B cell (primary cell): Measurements from ENCODE around the gene COX7B. TPM values are rescaled to one million over a fixed set of nuclear protein-coding genes. Genes with fewer than 3 reads are reported as not detected.

Source experiments
- ATAC-seq: fragments of 200-7000 bp; cut with Tn5 transposase; one replicate; pipeline ENCODE4 v1.10.0; 2021; ENCODE audit warnings: low read depth, mild to moderate bottlenecking, moderate number of reproducible peaks, moderate library complexity
- CTCF ChIA-PET: fragments of 350-600 bp; sonication (Branson Sonifier 250); formaldehyde crosslinking; loops from one replicate; lab custom pipeline; 2021; ENCODE audit warnings: antibody characterized with exemption, inconsistent platforms; lab: Charles Lee
- POLR2A ChIA-PET: fragments of 350-600 bp; sonication (Branson Sonifier 250); formaldehyde crosslinking; loops from one replicate; lab custom pipeline; 2021; ENCODE audit warnings: antibody characterized with exemption; lab: Charles Lee
- DNase-seq: peaks from one replicate; pipeline ENCODE4 v3.0.0; 2013
- H2AFZ ChIP-seq: 2 replicates; pipeline ENCODE4 v1.6.1; 2012; ENCODE audit warnings: mild to moderate bottlenecking, low read depth, low read length; ENCODE audit not compliant: insufficient read depth, poor library complexity, severe bottlenecking
- H3K27ac ChIP-seq, 2 donors: 1 replicate in 1 of 2; 2 replicates in 1 of 2; pipeline ENCODE4 v1.5.1; 2012 to 2013; ENCODE audit warnings: low read length in 2 of 2, mild to moderate bottlenecking in 2 of 2, moderate library complexity in 1 of 2
- H3K27me3 ChIP-seq, 4 experiments: fragments of 200-600 bp in 1 of 4; sonication (generic) in 1 of 4; replicated peaks in 1 of 4; 1 replicate in 2 of 4; 2 replicates in 2 of 4; pipeline versions ENCODE4 v1.6.1 to v1.7.0; 2013 to 2016; ENCODE audit warnings: low read length in 3 of 4, mild to moderate bottlenecking in 2 of 4, mixed read lengths in 1 of 4, moderate library complexity in 1 of 4; ENCODE audit not compliant: insufficient read depth in 4 of 4, control insufficient read depth in 3 of 4; ENCODE audit errors: control extremely low read depth in 1 of 4
- H3K36me3 ChIP-seq, 2 experiments: replicated peaks in 1 of 2; 1 replicate in 1 of 2; 2 replicates in 1 of 2; pipeline versions ENCODE4 v1.6.1 to v1.7.1; 2013; ENCODE audit warnings: low read length in 1 of 2; ENCODE audit not compliant: insufficient read depth in 2 of 2, control insufficient read depth in 1 of 2; ENCODE audit errors: control extremely low read depth in 1 of 2, extremely low read depth in 1 of 2
- H3K4me1 ChIP-seq, 2 donors: fragments of 200-600 bp in 1 of 2; sonication (generic) in 1 of 2; 1 replicate in 1 of 2; 2 replicates in 1 of 2; pipeline versions ENCODE4 v1.5.1 to v1.6.1; 2013 to 2017; ENCODE audit warnings: low read length in 2 of 2; ENCODE audit not compliant: control insufficient read depth in 2 of 2, insufficient read depth in 2 of 2
- H3K4me2 ChIP-seq: replicated peaks from 2 replicates; pipeline ENCODE3; 2012; ENCODE audit warnings: mild to moderate bottlenecking, low read depth, low read length; ENCODE audit not compliant: poor library complexity, severe bottlenecking
- H3K4me3 ChIP-seq, 5 experiments: fragments of 200-600 bp in 1 of 5; sonication (generic) in 1 of 5; 1 replicate in 3 of 5; 2 replicates in 2 of 5; pipeline versions ENCODE4 v1.5.1 to v1.7.0; 2011 to 2016; ENCODE audit warnings: low read length in 4 of 5, mild to moderate bottlenecking in 4 of 5, low read depth in 2 of 5, control low read depth in 1 of 5, moderate library complexity in 1 of 5; ENCODE audit not compliant: insufficient read depth in 1 of 5; ENCODE audit errors: control extremely low read depth in 1 of 5, extremely low read depth in 1 of 5
- H3K79me2 ChIP-seq: fragments of 200-600 bp; sonication (generic); one replicate; pipeline ENCODE4 v1.6.0; 2016; ENCODE audit warnings: low read length; ENCODE audit not compliant: control insufficient read depth, insufficient read depth
- H3K9ac ChIP-seq: fragments of 200-600 bp; sonication (generic); 2 replicates; pipeline ENCODE4 v1.6.1; 2017; ENCODE audit warnings: mild to moderate bottlenecking, low read length, moderate library complexity
- H3K9me3 ChIP-seq, 3 donors: one replicate each; pipeline versions ENCODE4 v1.6.1 to v1.7.1; 2013; ENCODE audit warnings: low read length in 2 of 3; ENCODE audit not compliant: control insufficient read depth in 2 of 3, insufficient read depth in 1 of 3; ENCODE audit errors: control extremely low read depth in 1 of 3
- H4K20me1 ChIP-seq: 2 replicates; pipeline ENCODE4 v1.6.0; 2012; ENCODE audit warnings: mild to moderate bottlenecking, low read length; ENCODE audit not compliant: insufficient read depth, control insufficient read depth, poor library complexity, severe bottlenecking
- H3K27ac Mint-ChIP-seq: one replicate; pipeline ENCODE4 v1.8.0; 2021; ENCODE audit warnings: mixed read lengths
- H3K27me3 Mint-ChIP-seq: one replicate; pipeline ENCODE4 v1.8.0; 2021; ENCODE audit warnings: mixed read lengths
- H3K4me1 Mint-ChIP-seq: one replicate; pipeline ENCODE4 v1.8.0; 2021; ENCODE audit warnings: mixed read lengths
- H3K4me3 Mint-ChIP-seq: one replicate; pipeline ENCODE4 v1.8.0; 2021; ENCODE audit warnings: mixed read lengths
- H3K9me3 Mint-ChIP-seq: one replicate; pipeline ENCODE4 v1.8.0; 2022; ENCODE audit warnings: mixed read lengths; ENCODE audit not compliant: insufficient read depth
- EZH2 ChIP-seq: IDR thresholded peaks from 2 replicates; pipeline ENCODE4 v1.6.1; 2012; ENCODE audit warnings: borderline replicate concordance, low read depth, mild to moderate bottlenecking, moderate library complexity, low read length; ENCODE audit not compliant: insufficient read depth, poor library complexity, severe bottlenecking
- WGBS: methylation state at CpG from one replicate; pipeline ENCODE4 v1.1.5; 2013; ENCODE audit warnings: missing lambda C conversion rate; ENCODE audit not compliant: insufficient coverage; 5-methylcytosine and 5-hydroxymethylcytosine counted together
- intact Hi-C: fragments of 100-400 bp; cut with micrococcal nuclease; formaldehyde crosslinking; loops from one replicate; pipeline ENCODE4 v1.10.0; 2022
- polyA minus RNA-seq: library from RNA; depleted of rRNA, polyadenylated mRNA; stranded (reverse); fragments of >200 nt; gene quantifications from 2 replicates; pipeline ENCODE4 v1.2.3, GENCODE V29; 2012
- polyA plus RNA-seq: library from polyadenylated mRNA; depleted of rRNA; stranded (reverse); fragments of >200 nt; gene quantifications from 2 replicates; pipeline ENCODE4 v1.2.3, GENCODE V29; 2012
- total RNA-seq, 2 donors: library from RNA; stranded (reverse); fragments of 120-200 nt in 1 of 2; gene quantifications; 1 replicate in 1 of 2; 2 replicates in 1 of 2; pipeline versions ENCODE4 v1.2.3 to v1.2.4, GENCODE V29; 2013 to 2022
- TF ChIP-seq, protein P1 (sequence below): fragments of 200-600 bp; IDR thresholded peaks from one replicate; pipeline ENCODE4 v1.8.0; 2022; ENCODE audit warnings: antibody characterized with exemption, mild to moderate bottlenecking

The COX7B gene, protein sequence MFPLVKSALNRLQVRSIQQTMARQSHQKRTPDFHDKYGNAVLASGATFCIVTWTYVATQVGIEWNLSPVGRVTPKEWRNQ
- total RNA-seq (91.1 and 94.0 TPM in 2 replicates), polyA plus RNA-seq (292 and 352 TPM in 2 replicates), polyA minus RNA-seq (74.6 and 80.9 TPM in 2 replicates)
- 218 TPM for total RNA-seq (2013)

DNA sequence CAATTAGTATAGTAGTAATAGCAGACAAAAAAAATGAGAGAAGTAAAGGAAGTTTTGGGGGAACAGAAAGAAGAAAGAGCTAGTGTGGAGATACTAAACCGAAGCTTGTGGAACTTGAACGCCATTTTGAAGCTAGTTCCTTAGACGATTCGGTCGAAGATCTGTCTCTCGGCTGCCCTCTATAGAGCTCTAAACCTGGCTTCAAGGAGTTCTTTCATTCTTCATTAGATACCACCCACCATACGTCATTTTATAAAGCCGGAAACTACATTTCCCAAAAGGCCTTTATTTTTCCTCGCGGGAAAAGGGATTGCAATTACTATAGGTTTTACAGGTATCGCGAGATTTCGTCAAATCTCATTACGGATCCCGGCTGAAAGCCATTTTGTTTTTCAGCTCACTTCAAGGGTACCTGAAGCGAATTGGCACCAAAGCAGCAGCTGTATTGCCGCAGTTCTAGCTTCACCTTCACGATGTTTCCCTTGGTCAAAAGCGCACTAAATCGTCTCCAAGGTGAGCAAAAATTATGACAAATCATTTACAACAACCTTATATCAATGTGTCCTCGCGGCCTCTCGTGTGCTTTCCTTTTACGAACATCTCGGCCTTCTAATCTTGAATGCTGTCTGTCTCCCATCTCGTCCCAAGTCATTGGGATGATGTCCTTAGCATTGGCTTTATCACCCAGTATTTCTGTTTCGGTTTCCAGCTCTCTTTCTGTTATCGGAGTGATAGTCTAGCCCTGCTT is at the start of gene COX7B:
Gene COX7B (plus strand): TSS at position 388 of the 748 bp plus-strand sequence. CDS start 86 bp downstream, at position 474.
- TF ChIP-seq EZH2 = no peak
- TF ChIP-seq, protein P1, sequence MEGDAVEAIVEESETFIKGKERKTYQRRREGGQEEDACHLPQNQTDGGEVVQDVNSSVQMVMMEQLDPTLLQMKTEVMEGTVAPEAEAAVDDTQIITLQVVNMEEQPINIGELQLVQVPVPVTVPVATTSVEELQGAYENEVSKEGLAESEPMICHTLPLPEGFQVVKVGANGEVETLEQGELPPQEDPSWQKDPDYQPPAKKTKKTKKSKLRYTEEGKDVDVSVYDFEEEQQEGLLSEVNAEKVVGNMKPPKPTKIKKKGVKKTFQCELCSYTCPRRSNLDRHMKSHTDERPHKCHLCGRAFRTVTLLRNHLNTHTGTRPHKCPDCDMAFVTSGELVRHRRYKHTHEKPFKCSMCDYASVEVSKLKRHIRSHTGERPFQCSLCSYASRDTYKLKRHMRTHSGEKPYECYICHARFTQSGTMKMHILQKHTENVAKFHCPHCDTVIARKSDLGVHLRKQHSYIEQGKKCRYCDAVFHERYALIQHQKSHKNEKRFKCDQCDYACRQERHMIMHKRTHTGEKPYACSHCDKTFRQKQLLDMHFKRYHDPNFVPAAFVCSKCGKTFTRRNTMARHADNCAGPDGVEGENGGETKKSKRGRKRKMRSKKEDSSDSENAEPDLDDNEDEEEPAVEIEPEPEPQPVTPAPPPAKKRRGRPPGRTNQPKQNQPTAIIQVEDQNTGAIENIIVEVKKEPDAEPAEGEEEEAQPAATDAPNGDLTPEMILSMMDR = peak; percentile 56
- intact Hi-C loops = loop anchor here (1.0 to 5.0 kb wide), 5 partner anchors 11 to 1727 kb away; partner anchors contain the start of genes ATP7A, MAGEE1 and PBDC1
- Histone ChIP-seq H3K9me3 (peaks cover 0 to 5% (median 0%) of the 10 kb centered on the region in 3 donors), H3K27me3 (no peaks in the 10 kb centered on the region), H3K79me2 (peaks cover 37% of the 10 kb centered on the region), H3K4me3 (peak within 1 kb of the TSS; percentile 62 to 95 (median 77)), H4K20me1 (no peaks in the 10 kb centered on the region), H3K4me2 (peak within 1 kb of the TSS; percentile 56), H3K36me3 (peaks cover 0 to 12% of the 10 kb centered on the region in 2 experiments), H2AFZ (peak within 1 kb of the TSS; percentile 62), H3K9ac (peak within 1 kb of the TSS; percentile 76), H3K27ac (peak within 1 kb of the TSS; percentile 83 to 91), H3K4me1 (peaks cover 6 to 8% of the 10 kb centered on the region in 2 donors)
- 0% methylated on average over 10 of the region's 28 CpGs for WGBS
- Mint-ChIP-seq H3K27me3 (no peaks in the 10 kb centered on the region), H3K4me1 (peaks cover 26% of the 10 kb centered on the region), H3K27ac (peak within 1 kb of the TSS; percentile 96), H3K9me3 (no peaks in the 10 kb centered on the region), H3K4me3 (peak within 1 kb of the TSS; percentile 96)
- POLR2A ChIA-PET = interaction anchor here (1.1 to 2.7 kb wide), 2 partner anchors 9 to 11 kb away, joined by 3 to 10 read pairs; partner anchors contain the start of gene ATP7A
- DNase-seq (peak; percentile 92), ATAC-seq (peak; percentile 67)
- CTCF ChIA-PET = interaction anchor here (1.2 to 1.7 kb wide), 5 partner anchors 9 to 1752 kb away, joined by 3 to 11 read pairs (median 4); partner anchors contain the start of gene ATP7A
